Central memory CD4-positive, alpha-beta T cell (primary cell): ENCODE measurements around the gene PEG3.
"Not testable (repeated sequence)": the region's sequence is repeated elsewhere in the genome, so short reads cannot be mapped to it uniquely, and the experiment has no call there.

Experiments
- DNase-seq: peaks from one replicate; pipeline ENCODE4 v3.0.0; 2022
- total RNA-seq, 3 experiments: gene quantifications; one replicate each; lab custom pipeline; 2026; lab: John Stamatoyannopoulos, UW

The PEG3 gene
- 0 to 0.39 (median 0) reads per million in 3 experiments for total RNA-seq

- DNase-seq, result no peak
Measured at GRCh38 chr19:56840451-56841192, at the start of gene PEG3, which contains the start of gene ZIM2. PEG3 (minus strand) TSS chr19:56840726; CDS start chr19:56824655, 16,071 bp downstream. ZIM2 (minus strand) TSS chr19:56840726; CDS start chr19:56824277, 16,449 bp downstream.

- no peak for DNase-seq
Measured at GRCh38 chr19:56885173-56885985, 44.9 kb upstream of the PEG3 start.

GRCh38 chr19:56884441-56884840 lies 43.9 kb upstream of the PEG3 start:
- DNase-seq, result no peak

GRCh38 chr19:56880592-56881190 lies 40.2 kb upstream of the PEG3 start:
- no peak for DNase-seq

DNA sequence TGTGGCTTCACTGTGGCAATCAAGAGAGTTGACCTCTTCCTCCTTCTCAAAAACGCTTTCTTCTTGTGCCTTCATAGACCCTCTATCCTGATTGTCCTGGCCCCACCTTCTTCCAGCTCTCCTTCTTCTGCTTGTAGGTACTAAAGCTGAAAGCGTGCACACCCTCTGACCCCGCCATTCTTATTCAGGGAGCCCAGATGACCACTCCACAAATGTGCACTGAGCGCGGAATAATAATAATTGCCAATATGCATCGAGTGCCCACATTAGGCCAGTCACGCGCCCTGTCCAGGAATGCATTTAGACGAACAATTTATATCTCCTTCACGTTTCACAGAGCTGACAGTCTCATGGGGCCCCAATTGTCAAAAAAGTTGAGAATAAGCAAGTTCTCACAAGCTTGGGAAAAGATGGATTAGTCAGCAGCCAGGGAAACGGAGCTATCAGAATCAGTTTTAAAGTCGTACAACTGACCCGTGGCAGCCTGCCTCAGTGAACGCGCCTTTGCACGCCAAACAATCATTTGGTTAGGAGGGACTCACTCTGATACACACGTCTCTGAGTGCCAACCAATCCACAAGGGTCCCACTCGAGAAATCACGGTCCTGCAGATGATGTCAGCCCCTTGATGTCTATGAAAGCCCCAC lies 36.7 kb upstream of the PEG3 start:
- no peak for DNase-seq

DNA sequence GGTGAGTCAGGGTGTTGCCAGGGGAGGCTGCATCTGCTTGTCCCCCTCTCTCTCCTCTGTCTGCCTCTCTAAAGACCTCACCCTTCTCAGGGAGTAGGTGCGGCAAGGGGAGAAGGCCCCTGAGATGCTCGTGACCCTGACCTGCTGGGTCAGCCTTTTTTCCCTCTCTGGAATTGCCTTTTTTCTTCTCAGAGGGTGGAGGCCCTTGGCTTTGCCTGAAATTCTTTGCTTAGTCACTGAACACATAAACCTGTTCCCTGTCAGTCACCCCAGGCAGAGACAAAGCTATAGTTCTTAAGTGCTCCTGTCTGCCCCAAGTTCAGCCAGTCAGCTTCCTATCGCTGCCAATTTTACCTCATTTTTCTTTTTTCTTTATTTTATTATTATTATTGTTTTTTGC lies 35.2 kb upstream of the PEG3 start:
- DNase-seq, result no peak

- DNase-seq, result no peak
Measured at GRCh38 chr19:56874530-56874929, 34.0 kb upstream of the PEG3 start.

DNA sequence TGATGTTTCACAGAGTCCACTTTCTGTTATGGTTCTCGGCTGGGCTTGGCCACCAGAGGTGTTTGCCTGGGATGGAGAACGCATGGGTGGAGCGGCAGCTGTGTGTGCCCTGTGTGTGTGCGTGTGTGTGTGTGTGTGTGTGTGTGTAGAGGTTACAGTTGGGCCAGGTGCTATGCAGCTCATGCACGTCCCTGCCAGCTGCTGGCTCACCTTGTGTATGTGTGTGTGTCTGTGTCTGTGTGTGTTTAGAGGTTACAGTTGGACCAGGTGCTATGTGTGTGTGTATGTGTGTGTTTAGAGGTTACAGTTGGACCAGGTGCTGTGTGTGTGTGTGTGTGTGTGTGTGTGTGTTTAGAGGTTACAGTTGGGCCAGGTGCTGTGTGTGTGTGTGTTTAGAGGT lies 33.0 kb upstream of the PEG3 start:
- no peak for DNase-seq

- DNase-seq, result no peak
Measured at GRCh38 chr19:56869886-56870285, 29.4 kb upstream of the PEG3 start.

GRCh38 chr19:56868446-56868845 lies 27.9 kb upstream of the PEG3 start:
- no peak for DNase-seq

- no peak for DNase-seq
Measured at GRCh38 chr19:56866538-56866937, 26.0 kb upstream of the PEG3 start.

GRCh38 chr19:56864443-56865125 lies 24.1 kb upstream of the PEG3 start:
- no peak for DNase-seq

DNA sequence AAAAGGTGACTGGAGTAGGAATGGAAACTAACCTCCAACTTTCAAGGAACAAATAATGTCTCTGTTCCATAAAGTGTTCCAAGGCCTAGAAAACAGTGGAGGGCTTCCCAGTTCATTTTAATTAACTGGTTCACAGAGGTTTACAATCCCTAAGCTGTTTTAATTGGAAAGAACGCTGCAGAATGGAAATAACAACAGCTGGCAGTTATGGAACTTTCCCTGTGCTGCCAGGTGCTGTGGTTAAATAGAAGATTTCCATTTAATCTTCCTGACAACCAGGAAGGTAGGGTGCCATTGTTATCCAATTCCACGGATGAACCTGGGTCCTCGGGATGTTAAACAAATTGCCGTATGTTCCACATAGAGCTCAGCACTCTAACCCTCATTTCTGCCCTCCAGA lies 22.2 kb upstream of the PEG3 start:
- no peak for DNase-seq

DNA sequence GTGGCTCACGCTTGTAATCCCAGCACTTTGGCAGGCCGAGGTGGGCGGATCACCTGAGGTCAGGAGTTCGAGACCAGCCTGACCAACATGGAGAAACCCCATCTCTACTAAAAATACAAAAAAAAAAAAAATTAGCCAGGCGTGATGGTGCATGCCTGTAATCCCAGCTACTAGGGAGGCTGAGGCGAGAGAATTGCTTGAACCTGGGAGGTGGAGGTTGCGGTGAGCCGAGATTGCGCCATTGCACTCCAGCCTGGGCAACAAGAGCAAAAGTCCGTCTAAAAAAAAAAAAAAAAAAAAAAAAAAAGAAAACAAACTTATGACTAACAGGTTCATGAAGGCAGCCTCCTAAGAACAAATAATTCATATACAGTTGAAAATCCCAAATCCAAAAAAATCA lies 19.9 kb upstream of the PEG3 start:
- not testable (repeated sequence) for DNase-seq

DNA sequence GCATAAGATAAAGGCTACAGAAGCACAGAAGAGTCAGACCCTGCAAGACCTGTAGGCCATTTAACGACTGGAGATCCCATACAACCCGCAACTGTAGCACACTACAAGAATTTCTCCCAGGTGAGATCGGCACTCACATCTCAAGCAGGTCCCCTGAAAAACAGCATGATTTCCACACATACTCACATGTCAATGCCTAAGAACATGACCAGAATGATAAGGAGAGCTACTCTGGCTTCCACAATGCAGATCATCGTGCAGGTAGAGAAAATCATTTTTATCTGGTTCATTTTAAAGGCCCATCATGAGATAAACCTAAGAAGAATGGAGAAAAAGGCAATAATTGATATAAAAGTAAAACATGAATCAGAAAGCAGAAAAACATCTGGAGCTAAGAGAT lies 17.5 kb upstream of the PEG3 start:
- DNase-seq, result no peak

GRCh38 chr19:56856822-56857221 lies 16.3 kb upstream of the PEG3 start:
- no peak for DNase-seq

DNA sequence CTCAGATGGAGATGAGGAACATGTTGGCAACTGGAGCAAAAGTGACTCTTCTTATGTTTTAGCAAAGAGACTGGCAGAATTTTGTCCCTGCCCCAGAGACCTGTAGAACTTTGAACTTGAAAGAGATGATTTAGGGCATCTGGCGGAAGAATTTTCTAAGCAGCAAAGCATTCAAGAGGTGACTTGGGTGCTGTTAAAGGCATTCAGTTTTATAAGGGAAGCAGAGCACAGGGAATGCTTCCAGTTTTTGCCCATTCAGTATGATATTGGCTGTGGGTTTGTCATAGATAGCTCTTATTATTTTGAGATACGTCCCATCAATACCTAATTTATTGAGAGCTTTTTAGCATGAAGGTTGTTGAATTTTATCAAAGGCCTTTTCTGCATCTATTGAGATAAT lies 11.8 kb upstream of the PEG3 start:
- not testable (repeated sequence) for DNase-seq

DNA sequence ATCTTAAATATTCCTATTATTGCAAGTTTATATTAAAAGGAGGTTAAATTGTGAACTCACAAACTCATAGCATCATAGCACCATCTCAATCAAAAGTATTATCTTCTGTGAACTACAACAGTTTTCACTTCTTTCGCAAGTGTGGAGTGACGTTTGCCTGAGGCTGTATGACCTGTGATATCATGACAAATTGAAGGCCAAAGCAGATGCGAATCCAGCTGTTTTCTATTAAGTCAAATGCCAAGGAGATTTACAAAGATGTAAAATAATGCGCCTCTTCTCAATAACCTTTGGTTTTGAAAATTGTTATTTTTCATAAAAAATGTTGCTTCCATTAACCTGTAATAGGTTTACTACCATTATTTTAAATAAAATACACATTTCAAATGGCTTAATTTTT lies 7.6 kb upstream of the PEG3 start:
- no peak for DNase-seq

DNA sequence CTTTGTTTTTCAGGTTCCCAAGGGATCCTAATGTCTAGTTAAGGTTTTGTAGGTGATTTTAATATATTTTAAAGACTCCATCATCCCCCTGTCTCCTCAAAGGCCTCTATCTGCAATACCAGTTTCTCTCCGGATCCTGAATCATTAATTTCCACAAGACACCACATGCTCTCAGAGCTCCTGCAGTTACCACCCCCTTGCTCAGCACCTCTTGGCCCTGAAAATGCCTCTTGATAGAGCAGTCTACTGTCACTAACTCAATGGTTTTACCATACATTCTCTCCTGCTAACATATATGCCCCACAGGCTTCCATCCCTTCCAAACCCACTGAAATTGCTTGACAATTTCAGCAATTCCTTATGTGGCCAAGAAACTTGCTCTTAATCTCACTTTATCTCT lies 1.9 kb upstream of the PEG3 start:
- DNase-seq, result no peak

- DNase-seq, result no peak
Measured at GRCh38 chr19:56841193-56841543, 642 bp upstream of the PEG3 start.

DNA sequence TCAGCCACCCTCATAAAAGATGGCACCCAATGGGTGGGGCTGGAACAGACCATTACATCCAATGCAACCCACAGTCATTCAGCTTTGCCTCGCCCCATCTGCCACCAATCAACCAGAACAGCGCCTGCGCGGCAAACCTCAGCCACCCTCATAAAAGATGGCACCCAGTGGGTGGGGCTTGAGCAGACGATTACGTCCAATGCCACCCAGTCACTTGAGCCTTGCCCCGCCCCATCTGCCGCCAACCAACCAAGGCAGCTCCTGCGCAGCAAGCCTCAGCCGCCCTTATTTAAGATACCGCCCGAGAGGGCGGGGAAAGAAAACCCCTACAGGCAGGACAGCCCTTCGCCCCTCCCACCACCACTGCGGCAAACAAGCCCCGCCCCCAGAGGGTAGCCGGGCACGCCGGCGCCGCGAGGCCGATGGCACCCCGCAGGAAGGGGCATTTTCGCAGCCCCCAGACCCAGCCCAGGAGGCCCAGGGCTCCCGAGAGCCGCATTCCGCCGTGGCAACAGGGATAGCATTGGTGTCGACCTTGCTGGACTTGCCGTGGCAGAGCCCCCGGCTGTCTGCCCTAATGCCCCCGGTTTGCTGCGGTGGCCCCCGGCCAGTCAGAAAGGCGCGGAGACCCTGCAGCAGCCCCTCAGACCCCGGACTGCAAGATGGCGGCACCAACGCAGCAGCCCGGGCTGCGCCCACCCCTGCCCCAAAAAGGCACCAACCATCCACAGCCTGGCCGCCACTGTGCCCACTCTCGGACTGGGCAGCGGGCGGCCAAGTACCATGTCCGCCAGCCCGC lies 675 bp downstream of the PEG3 start:
- no peak for DNase-seq
